NT2/D1 (cell line): ENCODE results near the gene NSUN3.

Experiments
- YY1 ChIP-seq: IDR thresholded peaks from 2 replicates; pipeline ENCODE4 v1.6.1; 2011; ENCODE audit not compliant: insufficient read length, insufficient read depth
- ZNF274 ChIP-seq: IDR thresholded peaks from 2 replicates; pipeline ENCODE4 v1.6.1; 2011; ENCODE audit warnings: mild to moderate bottlenecking, low read depth, low read length

DNA sequence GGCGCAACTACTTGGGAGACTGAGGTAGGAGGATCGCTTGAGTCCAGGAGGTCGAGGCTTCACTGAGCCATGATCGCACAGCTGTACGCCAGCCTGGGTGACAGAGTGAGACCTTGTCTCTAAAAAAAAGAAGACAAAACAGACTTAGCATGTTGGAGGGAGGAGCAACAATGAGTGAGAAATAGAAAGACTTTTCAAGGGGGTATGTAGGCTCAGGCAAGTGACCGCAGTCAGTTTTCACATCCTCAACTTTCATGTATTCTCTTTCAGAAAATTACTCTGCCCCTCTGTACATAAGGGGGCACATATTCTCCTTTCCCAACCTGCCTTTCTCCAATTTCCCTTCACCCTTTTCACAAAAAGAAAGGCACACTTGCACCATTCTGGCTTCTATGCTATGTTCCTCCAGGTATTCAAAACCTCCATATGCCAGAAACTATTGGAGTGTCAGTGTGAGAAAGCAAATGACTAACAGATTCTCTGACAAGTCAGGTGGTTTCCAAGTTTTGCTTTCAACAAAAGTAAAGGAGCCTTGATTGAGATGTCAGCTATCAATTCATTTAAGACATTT, 7.6 kb downstream of the NSUN3 start:
- TF ChIP-seq ZNF274 (no peak), YY1 (no peak)
